Peyer's patch (tissue), 4 donors: ENCODE results near the gene APPL1.
A peak's percentile ranks its signal among the peaks of the same experiment; 100 is the strongest.

Source experiments
- POLR2A ChIP-seq, 2 donors: fragments of 450-650 bp; IDR thresholded peaks; one replicate each; pipeline ENCODE4 v1.5.1; 2017; ENCODE audit warnings: antibody characterized with exemption in 2 of 2, mild to moderate bottlenecking in 2 of 2, moderate library complexity in 2 of 2
- TF ChIP-seq, protein P1 (sequence below), 6 experiments: fragments of 450-650 bp in 4 of 6; fragments of 200-600 bp in 2 of 6; sonication (generic) in 1 of 6; IDR thresholded peaks; one replicate each; pipeline ENCODE4 v1.5.1; 2017 to 2019; ENCODE audit warnings: antibody characterized with exemption in 6 of 6, mild to moderate bottlenecking in 3 of 6, moderate library complexity in 1 of 6

DNA sequence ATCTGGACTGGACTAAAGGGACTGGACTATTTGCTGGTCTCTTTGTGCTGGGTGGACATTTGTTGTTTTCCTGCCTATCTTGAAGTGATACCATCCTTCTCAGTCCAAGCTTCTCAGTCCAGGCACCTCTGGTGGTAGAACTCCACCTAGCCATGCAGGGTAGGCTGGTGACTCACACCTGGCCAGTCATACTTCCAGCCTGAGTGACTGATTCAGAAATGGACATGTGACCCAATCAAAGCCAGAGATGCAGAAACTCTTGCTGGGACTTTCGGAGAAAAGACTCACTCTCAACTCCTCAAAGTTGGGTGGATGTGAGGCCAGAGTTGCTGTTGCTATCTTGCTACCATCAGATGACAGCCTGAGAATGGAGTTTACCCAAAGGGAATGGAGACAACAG is 70.5 kb downstream of the APPL1 start:
- TF ChIP-seq, protein P1, sequence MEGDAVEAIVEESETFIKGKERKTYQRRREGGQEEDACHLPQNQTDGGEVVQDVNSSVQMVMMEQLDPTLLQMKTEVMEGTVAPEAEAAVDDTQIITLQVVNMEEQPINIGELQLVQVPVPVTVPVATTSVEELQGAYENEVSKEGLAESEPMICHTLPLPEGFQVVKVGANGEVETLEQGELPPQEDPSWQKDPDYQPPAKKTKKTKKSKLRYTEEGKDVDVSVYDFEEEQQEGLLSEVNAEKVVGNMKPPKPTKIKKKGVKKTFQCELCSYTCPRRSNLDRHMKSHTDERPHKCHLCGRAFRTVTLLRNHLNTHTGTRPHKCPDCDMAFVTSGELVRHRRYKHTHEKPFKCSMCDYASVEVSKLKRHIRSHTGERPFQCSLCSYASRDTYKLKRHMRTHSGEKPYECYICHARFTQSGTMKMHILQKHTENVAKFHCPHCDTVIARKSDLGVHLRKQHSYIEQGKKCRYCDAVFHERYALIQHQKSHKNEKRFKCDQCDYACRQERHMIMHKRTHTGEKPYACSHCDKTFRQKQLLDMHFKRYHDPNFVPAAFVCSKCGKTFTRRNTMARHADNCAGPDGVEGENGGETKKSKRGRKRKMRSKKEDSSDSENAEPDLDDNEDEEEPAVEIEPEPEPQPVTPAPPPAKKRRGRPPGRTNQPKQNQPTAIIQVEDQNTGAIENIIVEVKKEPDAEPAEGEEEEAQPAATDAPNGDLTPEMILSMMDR (IDR thresholded peaks at IDR 0.05) = peak in 2 of 6 experiments; percentile 11
- no peak for TF ChIP-seq POLR2A (IDR thresholded peaks at IDR 0.05)
